HG03045 (cell line): ENCODE measurements around the gene PCK1.

ENCODE experiments used
- ATAC-seq: cut with Tn5 transposase; IDR thresholded peaks from one replicate; pipeline ENCODE4 v1.9.1; 2021; ENCODE audit warnings: mild to moderate bottlenecking, moderate library complexity; ENCODE audit not compliant: unreplicated experiment

PCK1 gene

DNA sequence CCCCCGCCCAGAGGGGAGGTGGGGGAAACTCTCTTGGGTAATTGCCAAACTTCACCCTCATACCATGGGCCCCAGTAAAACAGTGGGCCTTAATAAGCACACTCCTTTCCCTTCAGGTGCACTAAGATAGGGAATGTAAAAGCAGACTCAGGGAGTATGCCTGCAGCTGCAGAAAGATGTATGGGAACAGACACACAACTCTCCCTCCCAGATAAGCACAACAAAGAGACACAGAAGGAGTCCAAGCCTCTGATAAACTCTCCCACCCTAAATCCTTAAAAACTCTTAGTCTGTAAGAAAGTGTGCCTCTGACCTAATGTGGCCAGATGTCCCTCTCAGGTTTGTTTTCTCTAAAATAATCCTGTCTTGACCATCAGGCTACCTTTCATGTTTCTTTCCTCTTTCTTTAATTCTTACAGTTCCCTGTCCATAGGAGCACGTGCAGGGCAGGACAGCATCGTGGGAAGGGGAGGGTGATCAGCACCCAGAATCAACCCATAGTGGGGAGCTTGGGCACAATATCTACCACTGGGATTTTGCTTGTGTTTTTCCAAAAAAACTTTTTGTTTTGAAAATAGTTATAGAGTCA lies 24.7 kb upstream of the PCK1 start:
- no peak for ATAC-seq

DNA sequence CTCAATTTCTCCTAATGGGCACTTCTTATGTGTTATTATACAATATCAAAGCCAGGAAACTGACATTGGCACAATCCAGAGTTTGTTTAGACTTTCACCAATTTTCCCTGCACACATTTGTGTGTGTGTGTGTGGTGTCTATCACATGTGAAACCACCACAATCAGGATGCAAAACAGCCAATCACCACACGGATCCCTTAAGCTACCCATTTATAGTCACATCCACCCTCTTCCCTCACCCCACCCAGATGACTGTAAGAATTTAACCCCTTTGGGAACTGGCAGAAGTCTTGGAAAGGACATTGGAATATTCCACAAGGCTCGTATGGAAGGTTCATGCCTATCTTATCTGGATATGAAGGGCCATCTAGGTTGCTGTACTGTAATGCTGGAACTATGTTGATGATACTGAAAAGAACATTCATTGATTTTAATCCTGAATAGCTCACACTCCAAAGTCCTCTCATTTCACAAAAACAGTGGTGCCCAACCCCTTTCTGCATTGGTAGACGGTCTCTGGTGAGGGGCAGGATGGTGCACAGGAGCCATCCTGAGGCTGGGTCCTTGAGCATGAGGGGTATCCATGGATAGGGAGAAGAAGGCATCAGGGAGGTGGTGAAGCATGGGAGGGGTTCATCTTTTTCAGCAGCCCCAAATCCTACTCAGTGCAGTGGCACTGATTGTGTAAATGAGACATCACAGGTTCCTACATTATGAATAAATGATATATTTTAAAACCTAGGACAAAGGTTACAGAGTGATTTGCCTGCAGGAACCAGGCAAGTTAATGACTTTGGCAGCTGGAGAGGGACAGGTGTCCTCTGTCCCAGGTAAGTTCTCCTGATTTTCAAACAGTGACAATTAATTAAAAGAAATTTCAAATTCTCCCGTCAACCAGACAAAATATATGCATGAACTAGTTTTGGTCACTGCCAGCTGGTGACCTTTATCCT lies 23.9 kb upstream of the PCK1 start:
- no peak for ATAC-seq

GRCh38 chr20:57537822-57538221 lies 23.1 kb upstream of the PCK1 start:
- no peak for ATAC-seq

GRCh38 chr20:57539889-57540288 lies 21.0 kb upstream of the PCK1 start:
- no peak for ATAC-seq

GRCh38 chr20:57540890-57541580 lies 19.9 kb upstream of the PCK1 start:
- ATAC-seq: no peak

GRCh38 chr20:57543754-57544153 lies 17.2 kb upstream of the PCK1 start:
- no peak for ATAC-seq

DNA sequence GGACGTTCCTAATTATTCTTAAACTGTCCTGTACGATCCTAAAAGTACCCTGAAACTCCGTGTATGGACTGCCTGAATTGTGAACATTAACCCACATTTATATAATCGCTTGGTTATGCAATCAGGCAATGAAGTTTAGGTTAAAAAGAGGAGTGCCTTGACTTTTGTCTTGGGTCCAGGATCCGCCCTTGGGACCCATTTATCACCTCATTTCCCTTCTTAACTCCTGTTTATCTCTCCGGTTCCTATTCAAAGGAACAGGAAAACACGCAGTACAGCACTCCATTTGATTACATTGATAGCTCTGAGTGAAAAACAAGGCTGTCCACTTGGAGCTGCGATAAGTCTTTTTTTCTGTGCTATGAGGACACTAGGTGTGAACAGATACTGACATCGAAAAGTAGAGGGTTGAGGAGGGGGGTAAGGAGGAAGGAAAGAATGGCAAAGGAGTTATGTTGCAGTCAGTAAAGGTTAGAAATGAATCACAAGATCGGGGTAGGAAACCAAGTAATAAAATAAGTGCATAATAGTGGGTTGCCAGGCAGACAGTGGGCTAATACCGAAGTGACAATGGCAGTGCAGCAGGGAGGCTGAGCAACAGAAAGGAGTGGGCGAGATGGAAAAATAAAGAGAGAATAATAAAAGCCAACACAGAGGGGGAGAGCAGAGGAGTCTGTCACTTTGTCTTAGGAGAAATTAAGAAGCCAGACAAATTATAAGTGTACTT lies 15.9 kb upstream of the PCK1 start:
- no peak for ATAC-seq

DNA sequence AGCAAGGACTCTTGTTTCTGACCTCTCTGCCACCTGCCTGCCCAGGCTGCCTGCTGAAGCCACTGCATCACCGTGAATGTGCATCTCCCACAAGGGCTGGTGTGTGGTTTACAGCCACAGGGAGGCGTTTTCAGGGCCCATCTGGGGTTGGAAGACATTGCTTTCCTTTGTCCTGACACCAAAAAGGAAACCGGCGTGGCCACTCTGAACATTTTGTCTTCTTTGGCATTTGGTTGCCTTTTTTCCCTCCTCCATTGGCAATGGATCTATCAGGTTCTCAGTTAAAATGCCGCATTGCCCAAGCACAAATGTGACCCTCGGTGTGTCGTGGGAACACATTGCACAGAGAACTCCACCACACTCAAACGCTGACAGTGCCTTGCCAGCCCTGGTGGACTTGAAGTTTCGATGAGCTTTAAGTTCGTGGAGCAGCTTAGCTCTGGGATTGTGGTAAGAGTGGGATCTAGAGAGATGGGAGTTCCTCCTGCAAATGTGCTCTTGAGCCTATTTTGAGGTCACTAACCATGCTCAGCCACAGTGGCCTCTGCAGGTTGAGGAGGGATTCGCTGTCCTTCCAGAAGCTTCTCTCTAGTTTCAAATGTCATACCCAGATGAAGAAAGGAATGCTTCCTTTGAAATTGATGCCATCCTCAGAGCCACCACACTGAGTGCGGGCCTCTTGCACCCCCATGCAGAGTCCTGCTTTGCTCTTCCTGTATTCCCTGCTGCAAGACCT lies 14.8 kb upstream of the PCK1 start:
- ATAC-seq: no peak

GRCh38 chr20:57546956-57547649 lies 13.8 kb upstream of the PCK1 start:
- ATAC-seq: no peak

GRCh38 chr20:57548177-57549058 lies 12.5 kb upstream of the PCK1 start:
- ATAC-seq: no peak

GRCh38 chr20:57552471-57552870 lies 8.4 kb upstream of the PCK1 start:
- no peak for ATAC-seq

DNA sequence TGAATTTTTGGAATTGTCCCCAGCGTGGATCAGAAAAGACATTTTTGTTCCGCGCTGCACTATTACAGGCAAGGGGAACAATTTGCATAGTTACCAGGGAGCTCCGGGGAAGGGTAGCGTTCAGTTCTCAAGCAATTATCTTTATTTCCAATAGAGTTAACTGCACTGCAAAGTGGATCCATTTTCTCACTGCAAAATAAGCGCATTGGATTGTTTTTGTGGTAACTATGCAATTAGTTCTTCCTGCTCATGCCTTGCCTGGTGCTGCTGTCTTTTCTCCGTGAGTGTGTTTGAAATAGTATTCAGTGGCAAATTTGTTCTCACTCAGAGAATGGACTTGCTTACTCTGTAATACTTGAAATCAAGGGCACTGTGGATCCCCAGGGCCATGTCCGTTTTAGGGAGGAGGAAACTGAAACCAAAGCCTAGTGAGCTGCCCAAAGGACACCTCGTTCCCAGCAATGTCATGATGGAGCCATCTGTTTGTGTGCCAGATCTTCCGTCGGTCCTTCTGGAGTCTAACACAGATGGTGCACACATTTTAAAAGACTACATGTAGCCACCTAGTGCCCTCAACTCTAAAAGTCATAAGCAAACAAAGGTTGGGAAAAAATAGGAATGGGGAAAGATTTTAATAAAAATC lies 7.4 kb upstream of the PCK1 start:
- ATAC-seq: no peak

DNA sequence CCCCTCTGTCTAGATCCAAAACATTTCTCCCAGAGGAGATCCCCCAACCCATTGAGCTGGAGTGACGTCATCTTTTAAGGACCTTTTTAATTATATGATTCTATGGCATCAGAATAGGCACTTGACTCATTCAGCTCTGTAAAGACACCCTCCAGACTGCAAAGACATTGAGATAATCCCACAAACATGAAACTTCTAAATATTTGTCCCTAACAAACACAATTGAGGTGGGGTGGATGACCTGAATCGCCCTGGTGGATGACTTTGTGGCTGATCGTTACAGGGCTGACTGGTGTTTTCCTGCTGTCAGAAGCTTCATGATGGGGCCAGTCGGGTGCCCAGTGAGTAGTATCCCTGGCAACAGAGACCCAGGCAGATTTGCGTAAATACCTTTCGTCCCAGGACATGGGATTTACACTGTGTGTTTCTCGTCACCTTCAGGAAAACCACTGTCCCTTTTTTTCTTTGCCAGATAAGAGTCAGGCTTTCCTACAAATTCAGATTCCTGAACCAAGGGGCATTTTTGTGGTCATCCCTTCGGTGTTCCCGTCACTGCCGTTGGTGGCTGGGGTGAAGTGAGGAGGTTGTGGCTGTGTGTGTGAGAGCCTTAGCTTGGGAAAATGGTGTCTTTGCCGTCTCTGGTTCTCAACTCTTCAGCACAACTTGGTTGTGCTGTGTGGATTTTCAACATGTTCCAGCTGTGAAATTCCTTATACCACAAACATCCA lies 5.3 kb upstream of the PCK1 start:
- ATAC-seq: no peak

DNA sequence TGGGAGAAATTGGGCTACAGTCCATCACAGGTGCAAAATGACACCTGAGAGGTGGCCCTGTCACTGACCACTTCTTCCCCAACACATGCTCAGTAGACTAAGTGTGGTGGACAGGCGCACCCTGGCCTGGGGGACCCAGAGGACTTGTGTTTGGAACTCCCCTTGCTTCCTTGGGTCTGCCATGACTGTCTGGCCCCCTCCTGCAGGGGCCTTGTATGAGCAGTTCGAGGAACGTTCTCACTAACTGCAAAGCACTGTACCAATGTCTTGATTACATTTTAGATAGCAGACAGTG lies 4.0 kb upstream of the PCK1 start:
- ATAC-seq: no peak

DNA sequence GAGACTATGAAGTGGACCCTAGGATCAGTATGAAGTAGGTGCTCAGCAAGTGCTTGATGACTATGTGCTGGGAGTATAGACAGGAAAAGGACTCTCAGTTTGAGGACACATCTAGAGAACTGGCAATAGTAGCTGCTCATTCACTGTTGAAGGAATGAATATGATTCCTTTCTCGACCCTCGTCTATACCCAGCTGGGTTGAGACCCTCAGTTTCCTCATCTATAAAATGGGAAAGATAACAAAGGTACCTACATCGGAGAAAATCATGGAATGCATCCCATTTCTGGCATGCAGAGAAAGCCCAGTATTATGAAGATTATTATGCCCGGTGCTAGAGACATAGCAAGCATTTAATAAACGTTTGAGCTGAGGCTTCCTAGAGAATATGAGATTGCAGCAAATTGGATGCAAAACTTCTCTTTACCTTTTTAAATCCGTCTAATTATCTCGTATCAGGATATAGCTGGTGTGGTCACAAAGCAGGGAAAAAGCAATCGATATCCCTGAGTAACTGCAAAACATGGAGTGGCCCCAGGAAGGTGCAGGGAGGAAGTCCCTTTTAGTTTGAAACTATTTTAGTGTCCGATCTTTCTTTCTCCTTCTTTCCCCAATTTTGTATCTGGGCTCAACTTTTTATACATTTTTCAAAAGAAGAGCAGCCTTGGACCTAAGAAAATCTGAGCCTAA lies 2.8 kb upstream of the PCK1 start:
- no peak for ATAC-seq

GRCh38 chr20:57558614-57559288 lies 2.2 kb upstream of the PCK1 start:
- no peak for ATAC-seq

GRCh38 chr20:57559289-57559634 lies 1.6 kb upstream of the PCK1 start:
- no peak for ATAC-seq
